GM21447 (cell line): ENCODE data around the gene FTSJ3.

Experiments used
- ATAC-seq: cut with Tn5 transposase; IDR thresholded peaks from one replicate; pipeline ENCODE4 v1.9.1; 2021; ENCODE audit not compliant: unreplicated experiment

Gene FTSJ3

DNA sequence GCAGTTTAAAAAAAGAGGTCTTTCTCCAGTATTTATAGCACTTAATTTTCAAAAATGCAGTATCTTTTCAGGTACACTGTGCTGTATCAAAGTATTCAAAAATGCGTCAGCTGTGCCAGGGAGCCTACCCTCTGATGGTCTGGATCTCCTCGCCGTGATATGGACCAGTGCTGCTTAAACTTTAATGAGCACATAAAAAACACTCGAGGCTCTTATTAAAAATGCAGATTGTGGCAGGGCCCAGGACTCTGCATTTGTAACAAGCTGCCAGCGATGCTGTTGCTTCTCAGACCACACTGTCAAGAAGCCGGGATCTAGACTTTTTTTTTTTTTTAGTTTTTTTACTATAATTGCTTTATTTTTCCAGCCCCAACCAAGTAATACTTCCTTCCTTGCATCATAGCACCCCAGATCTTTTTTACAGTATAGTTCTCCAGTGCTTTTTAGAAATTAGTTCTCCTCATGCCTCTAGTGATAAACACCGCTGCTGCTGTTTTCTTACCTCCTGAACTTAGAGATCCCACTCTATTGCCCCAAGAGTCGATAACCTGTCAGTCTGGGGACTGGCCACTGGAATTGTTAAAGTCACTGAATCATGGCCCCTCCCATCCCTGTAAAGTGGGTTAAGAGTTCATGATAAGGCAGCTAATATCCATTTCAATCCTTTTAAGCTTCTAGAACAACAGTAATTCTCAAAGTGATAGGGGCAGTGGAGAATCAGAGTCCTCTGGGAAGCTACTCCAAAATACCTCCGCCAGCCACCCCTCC lies 16.6 kb upstream of the FTSJ3 start:
- ATAC-seq: no peak

GRCh38 chr17:63843387-63843888 lies 16.0 kb upstream of the FTSJ3 start:
- ATAC-seq: peak; percentile 22

DNA sequence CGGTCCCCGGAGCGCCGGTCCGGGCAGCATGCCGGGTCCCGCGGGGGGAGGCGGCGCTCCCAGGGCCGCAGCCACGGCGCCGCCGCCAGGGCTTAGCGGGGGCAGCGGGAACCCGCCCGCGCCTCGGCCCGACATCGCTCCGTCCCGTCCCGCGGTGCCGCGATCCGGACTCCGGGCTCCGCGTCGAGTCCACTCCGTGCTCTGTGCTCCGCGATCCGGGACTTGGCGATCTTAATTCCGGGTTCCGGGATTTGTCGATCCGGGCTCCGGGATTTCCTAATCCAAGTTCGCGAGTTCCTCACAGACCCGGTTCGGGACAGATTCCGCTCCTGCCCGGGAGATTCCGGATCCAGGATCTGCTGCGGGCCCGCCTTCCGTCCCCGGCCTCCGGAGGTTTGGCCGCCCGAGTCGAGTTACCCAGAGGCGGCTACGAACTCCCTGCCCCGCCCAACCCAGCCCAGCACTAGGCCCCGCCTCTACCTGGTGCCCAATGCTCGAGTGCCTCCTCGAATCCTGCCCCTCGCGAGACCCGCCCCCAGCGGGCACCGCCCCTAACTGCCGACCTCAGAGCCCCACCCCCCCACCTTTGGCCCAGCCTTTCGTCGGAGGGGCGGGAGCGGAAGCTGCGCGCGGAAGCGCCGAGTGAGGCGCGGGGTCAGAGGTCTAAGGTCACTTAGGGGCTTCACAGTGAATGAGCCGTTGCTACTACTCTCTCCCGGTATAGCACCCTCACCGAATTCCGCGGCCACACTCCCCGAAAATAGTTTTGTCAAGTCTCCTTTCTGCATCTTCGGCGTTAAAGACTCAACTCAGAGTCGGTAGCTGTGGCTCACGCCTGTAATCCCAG lies 15.3 kb upstream of the FTSJ3 start, which contains the start of gene SMARCD2:
Gene SMARCD2 (minus strand): TSS at position 146 of the 847 bp plus-strand sequence. CDS start 11 bp downstream, at position 135.
- ATAC-seq: peak; percentile 78

GRCh38 chr17:63842173-63842539 lies 14.7 kb upstream of the FTSJ3 start:
- peak; percentile 19 for ATAC-seq

GRCh38 chr17:63841350-63842172 lies 14.1 kb upstream of the FTSJ3 start:
- no peak for ATAC-seq

GRCh38 chr17:63840591-63841349 lies 13.3 kb upstream of the FTSJ3 start:
- ATAC-seq: no peak

GRCh38 chr17:63838631-63839171 lies 11.2 kb upstream of the FTSJ3 start:
- no peak for ATAC-seq

DNA sequence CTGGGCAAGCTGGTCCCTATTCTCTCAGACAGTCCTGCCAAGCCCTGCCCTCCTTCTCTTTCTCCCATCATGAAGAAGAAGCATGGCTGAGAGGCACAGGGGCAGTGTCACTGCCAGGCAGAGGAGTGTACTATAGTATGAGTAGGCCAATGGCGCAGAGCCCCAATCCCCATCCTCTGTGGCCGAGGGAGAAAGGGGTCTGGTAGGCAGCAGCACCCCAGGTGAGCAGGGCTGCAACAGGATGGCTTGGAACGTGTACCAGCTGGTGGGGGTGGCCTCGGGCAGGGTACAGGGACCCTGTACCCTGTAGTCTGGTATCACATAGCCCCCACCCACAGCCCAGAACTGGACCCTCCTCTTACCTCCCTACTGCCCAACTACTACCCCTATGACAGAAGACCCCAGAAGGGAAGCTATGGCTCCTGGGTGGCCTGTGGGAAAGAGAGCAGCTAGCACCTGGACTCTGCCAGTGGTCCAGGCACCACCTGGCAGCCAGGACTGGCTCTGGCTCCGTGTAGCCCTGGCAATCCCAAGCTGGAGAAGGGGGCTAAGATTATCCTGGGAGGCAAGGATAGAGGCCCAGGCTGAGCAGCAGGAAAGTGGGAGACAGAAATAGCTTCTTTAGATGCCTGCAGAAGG lies 10.6 kb upstream of the FTSJ3 start:
- ATAC-seq: no peak

GRCh38 chr17:63837480-63837879 lies 10.0 kb upstream of the FTSJ3 start:
- ATAC-seq: no peak

DNA sequence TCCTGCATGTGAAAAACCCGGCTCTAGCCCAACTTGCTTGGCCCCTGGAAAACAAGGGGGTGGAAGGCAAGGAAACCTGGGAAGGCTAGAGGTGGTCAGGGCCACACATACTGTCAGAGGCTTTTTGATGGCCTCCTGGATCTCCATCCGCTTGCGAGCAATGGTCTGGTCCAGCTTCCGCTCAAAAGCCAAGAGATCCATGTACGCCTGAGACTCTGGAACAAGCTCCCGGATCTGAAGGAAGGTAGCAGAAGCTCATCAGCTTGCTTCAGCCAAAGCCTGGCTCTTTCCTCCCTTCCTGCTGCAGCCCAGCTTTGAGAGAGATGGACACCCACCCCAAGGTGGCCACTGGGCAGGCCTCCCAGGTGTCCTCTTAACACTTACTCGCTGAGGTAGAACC lies 9.3 kb upstream of the FTSJ3 start:
- ATAC-seq: no peak

DNA sequence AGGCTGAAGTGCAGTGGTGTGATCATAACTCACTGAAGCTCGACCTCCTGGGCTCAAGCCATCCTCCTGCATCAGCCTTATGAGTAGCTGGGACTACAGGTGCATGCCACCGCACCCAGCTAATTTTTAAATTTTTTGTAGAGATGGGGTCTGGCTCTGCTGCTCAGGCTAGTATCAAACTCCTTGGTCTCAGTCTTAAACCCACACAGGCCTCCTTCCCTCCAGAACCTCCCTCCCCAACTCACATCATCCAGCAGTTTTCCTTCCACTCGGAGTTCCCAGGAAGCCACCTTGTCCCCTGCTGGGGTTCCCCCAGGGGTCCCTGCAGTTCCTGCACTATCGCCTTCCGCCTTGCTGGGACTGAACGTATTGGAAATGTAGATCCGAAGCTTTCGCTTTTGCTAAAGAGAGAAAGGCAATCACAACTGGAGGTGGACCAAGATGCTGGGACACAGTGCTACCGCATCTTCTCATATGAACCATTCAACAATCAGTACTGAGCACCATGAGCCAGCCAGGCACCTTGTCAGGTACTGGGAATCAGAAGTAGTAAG lies 7.8 kb upstream of the FTSJ3 start:
- ATAC-seq: no peak

GRCh38 chr17:63834431-63835166 lies 7.1 kb upstream of the FTSJ3 start:
- ATAC-seq: peak; percentile 55

- no peak for ATAC-seq
These were observed 6.4 kb upstream of the FTSJ3 start for GRCh38 chr17:63833741-63834373.

DNA sequence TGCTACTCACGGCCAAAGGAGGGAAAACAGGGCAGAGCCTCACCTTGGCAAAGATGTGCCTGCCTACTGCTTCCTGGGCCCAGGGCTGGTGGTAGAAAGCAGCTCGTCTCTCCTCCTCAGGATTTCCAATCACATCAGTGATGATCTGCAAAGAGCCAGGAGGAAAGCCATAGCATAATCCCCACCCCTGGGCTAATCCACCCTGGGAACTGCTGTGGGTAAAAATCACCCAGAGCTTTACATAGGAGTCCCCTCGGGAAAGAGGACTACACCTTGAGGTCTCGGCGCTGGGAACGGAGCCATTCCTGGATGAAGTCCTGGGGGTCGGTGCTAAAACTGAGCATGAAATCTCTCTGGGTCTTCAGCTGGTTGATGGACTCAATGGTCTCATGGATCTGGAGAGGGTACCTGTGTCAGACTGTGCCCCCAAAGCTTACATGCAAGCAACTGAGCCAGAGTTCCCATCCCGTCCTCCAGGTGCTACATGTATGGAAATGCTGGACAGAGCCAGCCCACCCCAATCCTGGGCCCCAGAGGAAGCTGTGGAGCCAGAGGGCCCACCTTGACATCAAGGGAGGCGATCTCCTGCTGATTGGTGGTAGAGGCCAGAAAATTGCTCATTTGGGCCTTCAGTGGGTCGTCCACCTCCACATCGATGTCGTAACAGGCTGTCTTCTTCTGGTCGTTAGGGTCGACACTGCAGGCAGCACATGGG lies 5.7 kb upstream of the FTSJ3 start:
- no peak for ATAC-seq

GRCh38 chr17:63832455-63832854 lies 5.0 kb upstream of the FTSJ3 start:
- ATAC-seq: no peak

- ATAC-seq: no peak
These were observed 4.6 kb upstream of the FTSJ3 start for GRCh38 chr17:63832014-63832413.

DNA sequence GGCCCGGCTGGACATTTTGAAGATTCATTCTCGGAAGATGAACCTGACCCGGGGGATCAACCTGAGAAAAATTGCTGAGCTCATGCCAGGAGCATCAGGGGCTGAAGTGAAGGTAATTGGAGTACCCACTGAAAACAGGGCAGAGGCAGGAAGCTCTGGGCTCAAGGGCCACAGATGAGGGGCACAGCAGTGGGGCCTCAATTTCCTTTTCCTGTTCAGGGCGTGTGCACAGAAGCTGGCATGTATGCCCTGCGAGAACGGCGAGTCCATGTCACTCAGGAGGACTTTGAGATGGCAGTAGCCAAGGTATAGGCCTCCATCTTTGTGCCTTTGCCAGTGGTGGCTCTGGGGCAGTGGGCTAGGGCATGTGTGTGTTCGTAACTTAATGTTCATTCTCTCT lies 4.0 kb upstream of the FTSJ3 start:
- ATAC-seq: no peak
